Gastrocnemius medialis (tissue), 4 donors: ENCODE data around the gene ART5.
"Not testable (repeated sequence)": the region's sequence is repeated elsewhere in the genome, so short reads cannot be mapped to it uniquely, and the experiment has no call there.

Experiments used
- POLR2A ChIP-seq, 2 donors: fragments of 450-650 bp; IDR thresholded peaks; one replicate each; pipeline ENCODE4 v1.6.1; 2017; ENCODE audit warnings: antibody characterized with exemption in 2 of 2, mild to moderate bottlenecking in 2 of 2, moderate library complexity in 2 of 2
- TF ChIP-seq, protein P1 (sequence below), 5 experiments: fragments of 450-650 bp in 3 of 5; fragments of 200-600 bp in 2 of 5; sonication (generic) in 2 of 5; IDR thresholded peaks in 4 of 5; conservative IDR thresholded peaks in 1 of 5; 1 replicate in 4 of 5; 2 replicates in 1 of 5; pipeline ENCODE4 v1.5.1; 2016 to 2019; ENCODE audit warnings: antibody characterized with exemption in 5 of 5, mild to moderate bottlenecking in 3 of 5, moderate library complexity in 3 of 5

DNA sequence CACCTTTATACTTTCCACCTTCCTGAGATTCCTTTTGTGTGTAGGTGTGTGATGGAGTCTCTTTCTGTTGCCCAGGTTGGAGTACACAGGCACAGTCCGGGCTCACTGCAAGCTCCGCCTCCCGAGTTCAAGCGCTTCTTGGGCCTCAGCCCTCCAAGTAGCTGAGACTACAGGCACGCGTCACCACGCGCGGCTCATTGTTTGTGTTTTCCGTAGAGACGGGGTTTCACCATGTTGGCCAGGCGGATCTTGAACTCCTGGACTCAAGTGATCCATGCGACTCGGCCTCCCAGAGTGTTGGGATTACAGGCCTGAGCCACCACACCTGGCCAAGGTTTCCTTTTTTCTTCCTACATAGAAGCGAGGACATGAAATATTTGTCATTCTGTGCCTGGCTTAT, 44.0 kb downstream of the ART5 start:
- TF ChIP-seq, protein P1, sequence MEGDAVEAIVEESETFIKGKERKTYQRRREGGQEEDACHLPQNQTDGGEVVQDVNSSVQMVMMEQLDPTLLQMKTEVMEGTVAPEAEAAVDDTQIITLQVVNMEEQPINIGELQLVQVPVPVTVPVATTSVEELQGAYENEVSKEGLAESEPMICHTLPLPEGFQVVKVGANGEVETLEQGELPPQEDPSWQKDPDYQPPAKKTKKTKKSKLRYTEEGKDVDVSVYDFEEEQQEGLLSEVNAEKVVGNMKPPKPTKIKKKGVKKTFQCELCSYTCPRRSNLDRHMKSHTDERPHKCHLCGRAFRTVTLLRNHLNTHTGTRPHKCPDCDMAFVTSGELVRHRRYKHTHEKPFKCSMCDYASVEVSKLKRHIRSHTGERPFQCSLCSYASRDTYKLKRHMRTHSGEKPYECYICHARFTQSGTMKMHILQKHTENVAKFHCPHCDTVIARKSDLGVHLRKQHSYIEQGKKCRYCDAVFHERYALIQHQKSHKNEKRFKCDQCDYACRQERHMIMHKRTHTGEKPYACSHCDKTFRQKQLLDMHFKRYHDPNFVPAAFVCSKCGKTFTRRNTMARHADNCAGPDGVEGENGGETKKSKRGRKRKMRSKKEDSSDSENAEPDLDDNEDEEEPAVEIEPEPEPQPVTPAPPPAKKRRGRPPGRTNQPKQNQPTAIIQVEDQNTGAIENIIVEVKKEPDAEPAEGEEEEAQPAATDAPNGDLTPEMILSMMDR (IDR thresholded peaks at IDR 0.05 in 4 of 5, conservative IDR thresholded peaks at IDR 0.05 in 1 of 5): not testable (repeated sequence)
- not testable (repeated sequence) for TF ChIP-seq POLR2A (IDR thresholded peaks at IDR 0.05)
